Daoy (cell line): ENCODE data around the gene ITPR3. TPM values are rescaled to one million over a fixed set of nuclear protein-coding genes. Genes with fewer than 3 reads are reported as not detected.
A peak's percentile ranks its signal among the peaks of the same experiment; 100 is the strongest.

ENCODE experiments used
- DNase-seq: peaks from one replicate; pipeline ENCODE4 v3.0.0-alpha.2; 2015; ENCODE audit warnings: low read depth
- total RNA-seq: library from RNA; depleted of rRNA; stranded (reverse); fragments of >200 nt; shearing (Covaris generic); gene quantifications from 2 replicates; pipeline ENCODE4 v1.2.3, GENCODE V29; 2014

Gene ITPR3
- total RNA-seq, 1 experiment from 2014 or later: 12.6 TPM

GRCh38 chr6:33591424-33592032 lies 29.6 kb upstream of the ITPR3 start:
- no peak for DNase-seq

- DNase-seq: no peak
Observed at GRCh38 chr6:33592280-33592594, 28.9 kb upstream of the ITPR3 start.

GRCh38 chr6:33592595-33593413 lies 28.3 kb upstream of the ITPR3 start:
- DNase-seq: no peak

GRCh38 chr6:33593414-33593727 lies 27.8 kb upstream of the ITPR3 start:
- DNase-seq: no peak

GRCh38 chr6:33595001-33595846 lies 25.9 kb upstream of the ITPR3 start:
- peak; percentile 48 for DNase-seq

GRCh38 chr6:33596894-33597293 lies 24.2 kb upstream of the ITPR3 start:
- DNase-seq: peak; percentile 27

- DNase-seq: no peak
Observed at GRCh38 chr6:33597551-33598322, 23.4 kb upstream of the ITPR3 start.

GRCh38 chr6:33599413-33599938 lies 21.6 kb upstream of the ITPR3 start:
- DNase-seq: peak; percentile 82

GRCh38 chr6:33600761-33601160 lies 20.4 kb upstream of the ITPR3 start:
- DNase-seq: no peak

GRCh38 chr6:33602180-33602579 lies 18.9 kb upstream of the ITPR3 start:
- no peak for DNase-seq

GRCh38 chr6:33604941-33605854 lies 15.9 kb upstream of the ITPR3 start:
- DNase-seq: peak; percentile 34

GRCh38 chr6:33606642-33607041 lies 14.5 kb upstream of the ITPR3 start:
- DNase-seq: no peak

- no peak for DNase-seq
Observed at GRCh38 chr6:33607126-33607783, 13.9 kb upstream of the ITPR3 start.

GRCh38 chr6:33607784-33608161 lies 13.3 kb upstream of the ITPR3 start:
- peak; percentile 30 for DNase-seq

- DNase-seq: no peak
Observed at GRCh38 chr6:33609019-33609418, 12.1 kb upstream of the ITPR3 start.

- peak; percentile 68 for DNase-seq
Observed at GRCh38 chr6:33609528-33609927, 11.6 kb upstream of the ITPR3 start.

- no peak for DNase-seq
Observed at GRCh38 chr6:33610067-33610466, 11.1 kb upstream of the ITPR3 start.

GRCh38 chr6:33610779-33611732 lies 10.1 kb upstream of the ITPR3 start:
- DNase-seq: no peak
